GM13977 (cell line): ENCODE measurements around the gene CUX1.

ENCODE experiments used
- DNase-seq: peaks from one replicate; pipeline ENCODE4 v3.0.0; 2012; ENCODE audit warnings: low spot score
- CTCF ChIP-seq: IDR thresholded peaks from 2 replicates; pipeline ENCODE4 v1.5.1; 2012; ENCODE audit warnings: mild to moderate bottlenecking, control low read depth; ENCODE audit not compliant: insufficient read depth; ENCODE audit errors: extremely low read depth, missing control alignments
- in situ Hi-C: fragments of 300-500 bp; cut with MboI; formaldehyde crosslinking; loops from one replicate; pipeline ENCODE4 v1.12.0; 2022; ENCODE audit warnings: low sequenced_read_pairs, low pct_unique_long_range_greater_than_20kb, mixed read lengths, inconsistent platforms; ENCODE audit not compliant: unreplicated experiment

The CUX1 gene

GRCh38 chr7:102216573-102217314 is 399.3 kb downstream of the CUX1 start:
- in situ Hi-C loops: no loop called here
- no peak for TF ChIP-seq CTCF
- DNase-seq: no peak

GRCh38 chr7:102220229-102220850 is 402.9 kb downstream of the CUX1 start:
- in situ Hi-C loops: no loop called here
- no peak for TF ChIP-seq CTCF
- DNase-seq: no peak

- in situ Hi-C loops: no loop called here
- no peak for TF ChIP-seq CTCF
- no peak for DNase-seq
These were observed 403.8 kb downstream of the CUX1 start for GRCh38 chr7:102220960-102221800.

- in situ Hi-C loops: no loop called here
- no peak for TF ChIP-seq CTCF
- no peak for DNase-seq
These were observed 404.5 kb downstream of the CUX1 start for GRCh38 chr7:102221961-102222360.

- no peak for TF ChIP-seq CTCF
- DNase-seq: no peak
- in situ Hi-C loops: no loop called here
These were observed 405.0 kb downstream of the CUX1 start for GRCh38 chr7:102222445-102222844.

- in situ Hi-C loops: no loop called here
- TF ChIP-seq CTCF: no peak
These were observed 405.8 kb downstream of the CUX1 start for GRCh38 chr7:102223184-102223583.

More at GRCh38 chr7:102223184-102223583, 405.8 kb downstream of the CUX1 start:
- no peak for DNase-seq
